Activated CD8-positive, alpha-beta memory T cell treated with anti-CD3 and anti-CD28 coated beads for 1 hour (primary cell): Measurements from ENCODE around the gene KIF5A.
A peak's percentile ranks its signal among the peaks of the same experiment; 100 is the strongest.

Experiments used
- DNase-seq, 2 donors: peaks; one replicate each; pipeline ENCODE4 v3.0.0-alpha.2; 2020; ENCODE audit warnings: low read depth in 1 of 2; ENCODE audit errors: extremely low read depth in 1 of 2

Gene KIF5A

GRCh38 chr12:57628280-57629191, 78.7 kb downstream of the KIF5A start:
- DNase-seq: no peak

DNA sequence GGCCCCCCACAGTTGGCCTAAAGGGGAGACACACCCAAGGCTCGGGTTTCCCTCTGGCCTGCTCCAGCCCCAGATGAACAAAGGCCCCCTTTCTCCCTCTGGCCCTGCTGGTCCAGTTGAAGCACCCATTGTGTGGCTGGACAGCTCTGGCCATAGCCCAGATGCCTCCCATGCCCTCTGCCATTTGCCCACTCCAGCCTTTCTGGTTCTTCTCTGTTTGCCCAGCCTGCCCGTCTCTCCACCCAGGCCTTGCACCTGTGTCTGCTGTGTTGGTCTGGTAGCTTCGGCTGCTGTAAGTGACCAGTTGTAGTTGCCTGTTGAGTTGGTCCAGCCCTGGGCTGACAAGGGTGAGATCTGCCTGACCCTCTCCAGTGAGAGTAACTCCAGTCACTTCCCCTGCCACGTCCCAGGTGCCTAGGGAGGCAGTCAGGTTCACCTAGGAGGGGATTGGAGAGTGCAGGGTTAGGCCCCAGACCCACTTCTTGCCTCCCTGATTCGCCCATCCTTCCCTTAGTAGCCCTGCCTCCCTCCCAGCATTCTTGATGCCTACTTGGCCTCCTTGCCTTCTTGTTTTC, 80.1 kb downstream of the KIF5A start:
- no peak for DNase-seq

GRCh38 chr12:57630891-57631433, 81.1 kb downstream of the KIF5A start:
- DNase-seq: no peak

DNA sequence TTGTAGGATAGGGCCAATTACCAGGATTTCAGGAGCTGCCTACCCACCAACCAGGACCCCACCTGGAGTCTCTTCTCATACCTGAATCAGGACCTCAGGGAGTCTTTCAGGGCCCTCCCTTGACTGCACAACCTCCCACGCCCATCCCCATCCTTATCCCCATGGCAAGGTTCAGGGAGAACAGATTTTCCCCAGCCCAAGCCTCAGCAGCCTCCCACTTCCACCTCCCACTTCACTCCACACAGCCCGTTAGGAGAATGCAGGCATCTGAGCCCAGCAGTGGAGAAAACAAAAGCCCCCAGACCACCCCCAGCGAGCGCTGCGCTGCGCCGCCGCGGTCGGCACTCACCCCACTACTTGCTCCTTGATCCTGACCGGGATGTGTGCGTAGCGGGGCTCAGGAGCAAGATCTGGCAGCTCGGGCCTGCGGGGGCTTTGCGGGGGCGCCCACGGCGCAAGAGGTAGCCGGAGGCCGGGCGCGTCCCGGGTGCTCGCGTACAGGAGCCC, 81.8 kb downstream of the KIF5A start:
- DNase-seq: no peak

GRCh38 chr12:57632073-57632957, 82.5 kb downstream of the KIF5A start:
- DNase-seq: no peak

- peak in 1 of 2 donors; percentile 51 for DNase-seq
Measured at GRCh38 chr12:57632958-57633840, 83.4 kb downstream of the KIF5A start, which contains the start of gene B4GALNT1. TSS of gene B4GALNT1 (minus strand) at chr12:57633201. CDS start at chr12:57632132, 1,069 bp downstream.
